ENCODE data around the gene KRT20. TPM values are rescaled to one million over a fixed set of nuclear protein-coding genes. Genes with fewer than 3 reads are reported as not detected.

The KRT20 gene
- total and polyA plus RNA-seq, 2 of the 8 experiments (the other 6 are each of a cell fraction or from before 2014, with no cell fraction given) = not detected

DNA sequence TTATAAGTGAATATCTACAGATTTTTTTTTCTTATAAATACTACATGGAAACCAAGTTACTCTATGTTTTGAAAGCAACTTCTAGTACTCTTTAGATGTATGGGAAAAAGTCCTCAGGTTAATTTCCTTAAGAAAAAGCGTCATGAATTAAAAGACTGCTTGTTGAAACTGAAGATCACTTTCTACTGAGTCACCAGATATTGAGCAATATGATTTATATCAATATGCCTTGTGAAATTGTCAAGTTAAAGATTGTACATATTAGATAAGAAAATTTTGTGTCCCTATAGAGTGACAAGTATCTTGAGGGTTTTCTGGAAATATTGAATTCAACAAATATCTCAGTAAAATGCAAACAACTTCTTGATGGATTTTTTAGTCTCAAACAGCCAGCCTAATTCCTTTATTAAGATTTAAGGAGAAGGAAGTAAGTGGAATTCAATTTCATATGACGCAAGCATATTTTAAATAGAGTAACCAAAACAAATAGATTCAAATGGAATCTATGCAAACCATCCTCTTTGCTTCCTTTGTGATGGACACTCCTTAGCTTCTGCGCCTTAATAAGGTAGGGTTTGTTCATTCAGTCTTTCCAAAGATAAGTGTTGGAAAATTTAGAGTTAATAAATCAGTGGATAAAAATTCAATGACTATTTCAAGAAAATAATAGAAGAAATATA is 34.6 kb downstream of the KRT20 start:
- no peak for FAIRE-seq
- POLR2A ChIA-PET (ENCODE audit: partially characterized antibody) = no interaction called here
- H3K79me1 ChIP-seq (ENCODE audit: low read depth, low read length) = no peaks in the 10 kb centered on the region

More for the DNA sequence above, 34.6 kb downstream of the KRT20 start:
- H3K4me2 ChIP-seq (ENCODE audit: insufficient read depth in 1 of 2, low read depth in 2 of 2, low read length in 2 of 2) = no peak overlapping the region
- no peak overlapping the region for H4K91ac ChIP-seq (replicated peaks; ENCODE audit: insufficient read length, low read length)
- H3K56ac ChIP-seq (replicated peaks; ENCODE audit: insufficient read length, low read depth, low read length) = no peak overlapping the region
- H3K27ac ChIP-seq (ENCODE audit: low read depth, low read length) = no peak overlapping the region
- 85% methylated on average over 3 of the region's 3 CpGs; no CpG with 5 or more reads in 1 of the 2 experiments for WGBS, 2 experiments (ENCODE audit: extremely low coverage in 1 of 2, insufficient coverage in 1 of 2, insufficient read length in 1 of 2, insufficient replicate concordance in 2 of 2, low coverage in 1 of 2, low lambda C conversion rate in 2 of 2, missing lambda C conversion rate in 1 of 2)
- peaks cover 0 to 3% (median 2%) of the 10 kb centered on the region in 4 experiments; a peak in 3 of 7 replicates for H3K4me1 ChIP-seq (replicated peaks in 1 of 4; ENCODE audit: control insufficient read depth in 3 of 4, insufficient read depth in 4 of 4, low read length in 3 of 4)
- H3K23ac ChIP-seq (ENCODE audit: insufficient read length) = no peak overlapping the region
- no peaks in the 10 kb centered on the region for H3K23me2 ChIP-seq (ENCODE audit: low read depth, low read length)
- no peak overlapping the region for H3K14ac ChIP-seq (ENCODE audit: insufficient read length)
- CTCF ChIA-PET (ENCODE audit: partially characterized antibody) = interaction anchor here (0.9 to 1.4 kb wide), 2 partner anchors 60 to 812 kb away, joined by 3 read pairs; no protein-coding TSS in a partner anchor
- no peaks in the 10 kb centered on the region for H3K27me3 ChIP-seq (replicated peaks in 1 of 4; ENCODE audit: control insufficient read depth in 3 of 4, extremely low read depth in 1 of 4, insufficient read depth in 3 of 4, low read length in 3 of 4)
- no peak for DNase-seq (ENCODE audit: low read depth in 1 of 2, low spot score in 2 of 2)
- H3K36me3 ChIP-seq (ENCODE audit: control insufficient read depth in 2 of 4, insufficient read depth in 4 of 4, low read length in 3 of 4) = no peaks in the 10 kb centered on the region
- H4K5ac ChIP-seq (ENCODE audit: insufficient read length, low read depth, low read length) = no peak overlapping the region
- H2BK15ac ChIP-seq (ENCODE audit: low read length) = no peak overlapping the region
- peaks cover 0 to 2% of the 10 kb centered on the region in 2 experiments for H4K20me1 ChIP-seq (replicated peaks in 1 of 2; ENCODE audit: control insufficient read depth in 1 of 2, insufficient read depth in 2 of 2, low read length in 2 of 2)
- no peak overlapping the region for H2BK12ac ChIP-seq (ENCODE audit: low read depth, low read length)
- H4K8ac ChIP-seq (ENCODE audit: extremely low read depth, insufficient read depth, low read length) = no peak overlapping the region
- no peak overlapping the region for H3K4ac ChIP-seq (replicated peaks; ENCODE audit: insufficient read length, low read depth, low read length)
- H3K9ac ChIP-seq (replicated peaks in 1 of 4; ENCODE audit: extremely low read depth in 1 of 4, low read depth in 3 of 4, low read length in 3 of 4) = no peak overlapping the region
- no peak overlapping the region for H2BK20ac ChIP-seq (ENCODE audit: low read length)
- H3K79me2 ChIP-seq (ENCODE audit: control insufficient read depth in 1 of 2, insufficient read depth in 2 of 2, low read length in 2 of 2) = no peaks in the 10 kb centered on the region
- H3K4me3 ChIP-seq (ENCODE audit: extremely low read depth in 1 of 4, insufficient read depth in 2 of 4, low read depth in 3 of 4, low read length in 4 of 4) = no peak overlapping the region
- TF ChIP-seq BCL11A (IDR thresholded peaks at IDR 0.05; ENCODE audit: low read depth in 2 of 2, low read length in 2 of 2) = no peak
- no peak for TF ChIP-seq CREB1 (IDR thresholded peaks at IDR 0.05)
- TF ChIP-seq CHD1 (IDR thresholded peaks at IDR 0.05; ENCODE audit: low read depth, low read length) = no peak
- TF ChIP-seq POLR2AphosphoS5 (IDR thresholded peaks at IDR 0.05; ENCODE audit: low read depth, low read length) = no peak
- no peak for TF ChIP-seq PHF8 (conservative IDR thresholded peaks at IDR 0.05; ENCODE audit: low read depth, low read length)
- no peak for TF ChIP-seq GTF2F1 (IDR thresholded peaks at IDR 0.05; ENCODE audit: borderline replicate concordance, low read depth, low read length)
- TF ChIP-seq ASH2L (IDR thresholded peaks at IDR 0.05; ENCODE audit: low read length) = no peak
- no peak for TF ChIP-seq USF2 (IDR thresholded peaks at IDR 0.05; ENCODE audit: low read length)
- no peak for TF ChIP-seq HDAC2 (IDR thresholded peaks at IDR 0.05; ENCODE audit: borderline replicate concordance in 1 of 2, low read depth in 2 of 2, low read length in 2 of 2)
- H3K9me3 ChIP-seq (ENCODE audit: insufficient read depth in 2 of 2, low read depth in 1 of 2, low read length in 1 of 2) = no peaks in the 10 kb centered on the region; a peak in 1 of 4 replicates
- no peak overlapping the region for H2BK5ac ChIP-seq (ENCODE audit: low read depth, low read length)
- no peak overlapping the region for H2BK120ac ChIP-seq (replicated peaks; ENCODE audit: low read depth, low read length)
- no peak overlapping the region for H3K18ac ChIP-seq (ENCODE audit: extremely low read depth, low read length)
- H2AFZ ChIP-seq (ENCODE audit: low read length) = no peak overlapping the region
- H2AK5ac ChIP-seq (ENCODE audit: low read depth, low read length) = no peak overlapping the region
